LNCaP clone FGC (cell line): ENCODE results near the gene MYO9B.

Experiments used
- DNase-seq: peaks from one replicate; pipeline ENCODE4 v3.0.0-alpha.2; 2011; ENCODE audit warnings: low read depth
- H3K4me3 ChIP-seq: 2 replicates; pipeline ENCODE4 v1.5.1; 2011; ENCODE audit warnings: mild to moderate bottlenecking, low read depth, low read length, control low read depth
- CTCF ChIP-seq: IDR thresholded peaks from 2 replicates; pipeline ENCODE4 v1.5.1; 2012; ENCODE audit warnings: mild to moderate bottlenecking; ENCODE audit not compliant: control insufficient read depth, insufficient read depth; ENCODE audit errors: extremely low read depth

Gene MYO9B

DNA sequence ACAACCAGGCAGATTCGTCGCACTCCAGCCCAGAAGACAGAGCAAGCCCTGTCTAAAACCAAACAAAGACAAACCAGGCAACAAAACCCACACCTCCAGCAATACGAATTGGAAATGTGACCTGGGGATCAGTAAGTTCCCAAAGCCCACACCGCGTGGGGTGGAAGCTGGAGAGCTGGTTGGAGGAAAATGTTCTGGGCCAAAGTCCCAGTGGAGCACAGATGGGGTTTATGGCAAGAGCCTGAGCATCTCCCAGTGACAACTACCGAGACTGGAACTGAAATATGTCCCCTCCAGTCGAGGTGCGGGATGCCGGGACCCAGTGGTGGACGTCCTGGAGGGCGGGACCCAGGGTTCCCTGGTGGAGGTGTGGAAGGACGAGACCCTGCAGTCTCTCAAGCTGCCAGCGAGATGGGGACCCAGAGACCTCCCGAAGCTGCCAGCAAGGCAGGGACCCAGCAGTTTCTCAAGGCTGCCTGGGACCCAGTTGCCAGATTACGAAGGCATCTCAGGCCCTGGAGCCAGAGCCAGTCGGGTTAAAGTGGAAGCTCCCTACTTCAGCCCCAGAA lies 26.6 kb upstream of the MYO9B start:
- DNase-seq: no peak
- no peak for TF ChIP-seq CTCF
- H3K4me3 ChIP-seq: no peak overlapping the region

GRCh38 chr19:17049711-17050280 lies 25.8 kb upstream of the MYO9B start:
- no peak for DNase-seq
- H3K4me3 ChIP-seq: no peak overlapping the region
- TF ChIP-seq CTCF: no peak

DNA sequence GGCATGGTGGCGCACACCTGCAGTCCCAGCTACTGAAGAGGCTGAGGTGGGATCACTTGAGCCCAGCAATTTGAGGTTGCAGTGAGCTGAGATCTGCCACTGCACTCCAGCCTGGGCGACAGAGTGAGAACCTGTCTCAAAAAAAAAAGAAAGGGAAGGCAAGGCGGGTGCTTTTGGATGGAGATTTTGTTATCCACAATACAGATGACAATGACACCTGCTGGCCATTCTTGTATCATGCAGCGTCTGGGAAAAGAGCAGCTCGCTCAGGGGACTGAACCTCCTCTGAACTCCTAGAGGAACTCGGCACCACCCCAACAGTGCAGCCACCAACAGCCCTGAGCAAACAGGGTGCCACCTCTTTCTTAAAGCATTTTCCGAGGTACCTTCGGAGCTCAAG lies 23.1 kb upstream of the MYO9B start:
- TF ChIP-seq CTCF: peak; percentile 71
- no peak for DNase-seq
- H3K4me3 ChIP-seq: no peak overlapping the region

GRCh38 chr19:17054746-17055145 lies 20.8 kb upstream of the MYO9B start:
- TF ChIP-seq CTCF: no peak
- no peak for DNase-seq
- H3K4me3 ChIP-seq: no peak overlapping the region

DNA sequence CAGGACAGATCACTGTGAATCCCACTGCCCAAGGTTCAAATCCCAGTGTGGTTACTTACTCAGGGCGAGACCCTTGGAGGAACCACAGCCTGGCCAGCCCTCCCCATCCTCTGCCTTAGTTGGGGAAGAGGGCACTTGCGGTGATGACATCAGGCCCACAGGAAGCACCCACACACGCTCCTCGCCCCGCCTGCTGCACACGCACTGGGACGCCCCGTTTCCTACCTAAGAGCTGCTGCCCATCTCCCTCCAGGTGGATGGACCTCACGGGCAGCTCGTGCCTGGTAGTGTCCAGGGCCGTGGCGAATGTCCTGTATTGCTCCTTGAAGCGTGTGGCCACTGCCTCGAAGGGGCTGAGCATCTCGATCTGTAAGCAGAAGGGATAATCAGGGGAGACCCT lies 19.9 kb upstream of the MYO9B start:
- DNase-seq: no peak
- H3K4me3 ChIP-seq: no peak overlapping the region
- TF ChIP-seq CTCF: no peak

GRCh38 chr19:17058236-17058635 lies 17.3 kb upstream of the MYO9B start:
- H3K4me3 ChIP-seq: no peak overlapping the region
- TF ChIP-seq CTCF: no peak
- DNase-seq: no peak

DNA sequence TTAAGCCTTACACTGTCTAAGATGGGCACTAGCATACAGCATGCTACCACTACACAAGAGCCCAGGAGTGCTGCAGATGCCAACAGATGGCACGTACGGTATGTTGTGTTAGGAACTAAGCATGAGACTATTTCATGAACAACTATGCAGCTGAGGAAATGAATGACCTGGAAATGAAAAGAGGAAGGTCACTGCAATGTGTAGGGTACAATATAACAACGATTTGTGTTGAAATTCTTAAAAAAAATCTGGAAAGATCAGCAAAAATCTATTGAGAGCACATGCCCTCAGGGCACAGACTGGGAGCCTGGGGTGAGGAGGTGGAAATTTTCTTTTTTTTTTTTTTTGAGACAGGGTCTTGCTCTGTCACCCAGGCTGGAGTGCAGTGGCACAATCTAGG lies 14.8 kb upstream of the MYO9B start:
- DNase-seq: no peak
- no peak for TF ChIP-seq CTCF

More for the DNA sequence above, 14.8 kb upstream of the MYO9B start:
- H3K4me3 ChIP-seq: no peak overlapping the region
